ENCODE results near the gene RIN3. TPM values are rescaled to one million over a fixed set of nuclear protein-coding genes. Genes with fewer than 3 reads are reported as not detected.
"Not testable (repeated sequence)": the region's sequence is repeated elsewhere in the genome, so short reads cannot be mapped to it uniquely, and the experiment has no call there.

The RIN3 gene
- total and polyA plus RNA-seq, 8 donors = 13.8 to 54.8 (median 18.0) TPM

GRCh38 chr14:92637864-92638263 lies 124.3 kb downstream of the RIN3 start:
- TF ChIP-seq, protein P1, sequence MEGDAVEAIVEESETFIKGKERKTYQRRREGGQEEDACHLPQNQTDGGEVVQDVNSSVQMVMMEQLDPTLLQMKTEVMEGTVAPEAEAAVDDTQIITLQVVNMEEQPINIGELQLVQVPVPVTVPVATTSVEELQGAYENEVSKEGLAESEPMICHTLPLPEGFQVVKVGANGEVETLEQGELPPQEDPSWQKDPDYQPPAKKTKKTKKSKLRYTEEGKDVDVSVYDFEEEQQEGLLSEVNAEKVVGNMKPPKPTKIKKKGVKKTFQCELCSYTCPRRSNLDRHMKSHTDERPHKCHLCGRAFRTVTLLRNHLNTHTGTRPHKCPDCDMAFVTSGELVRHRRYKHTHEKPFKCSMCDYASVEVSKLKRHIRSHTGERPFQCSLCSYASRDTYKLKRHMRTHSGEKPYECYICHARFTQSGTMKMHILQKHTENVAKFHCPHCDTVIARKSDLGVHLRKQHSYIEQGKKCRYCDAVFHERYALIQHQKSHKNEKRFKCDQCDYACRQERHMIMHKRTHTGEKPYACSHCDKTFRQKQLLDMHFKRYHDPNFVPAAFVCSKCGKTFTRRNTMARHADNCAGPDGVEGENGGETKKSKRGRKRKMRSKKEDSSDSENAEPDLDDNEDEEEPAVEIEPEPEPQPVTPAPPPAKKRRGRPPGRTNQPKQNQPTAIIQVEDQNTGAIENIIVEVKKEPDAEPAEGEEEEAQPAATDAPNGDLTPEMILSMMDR (IDR thresholded peaks at IDR 0.05) = no peak
- intact Hi-C loops (cut with DNase I) = no loop called here
- Histone ChIP-seq H3K4me1 (peaks cover 0 to 21% of the 10 kb centered on the region in 2 donors), H3K36me3 (peaks cover 0 to 29% of the 10 kb centered on the region in 2 donors), H3K4me3 (no peak overlapping the region), H3K27ac (no peak overlapping the region), H3K9me3 (no peaks in the 10 kb centered on the region), H3K27me3 (no peaks in the 10 kb centered on the region)
- ATAC-seq (no peak), DNase-seq (no peak)

DNA sequence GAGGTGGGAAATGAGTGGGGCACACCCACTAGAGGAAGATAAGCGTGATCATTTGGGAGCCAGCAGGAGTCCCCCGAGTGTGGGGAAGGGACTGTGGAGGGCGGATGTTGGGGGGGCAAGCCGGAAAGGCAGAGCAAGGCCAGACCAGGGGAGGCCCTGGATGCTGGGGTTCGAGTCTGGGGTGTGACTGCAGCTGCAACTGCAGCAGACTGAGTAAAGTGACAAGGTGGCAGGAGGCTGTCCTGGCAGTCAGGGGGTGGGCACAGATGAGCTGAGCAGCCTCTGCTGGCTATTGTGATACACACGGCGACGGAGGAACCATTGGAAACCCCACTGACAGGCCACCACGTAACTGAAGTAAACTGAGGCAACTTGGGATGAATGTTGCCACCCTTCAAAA lies 124.7 kb downstream of the RIN3 start:
- no peak overlapping the region for H3K4me3 ChIP-seq
- no peaks in the 10 kb centered on the region for H3K9me3 ChIP-seq
- TF ChIP-seq, protein P1 (IDR thresholded peaks at IDR 0.05) = no peak
- no peaks in the 10 kb centered on the region for H3K27me3 ChIP-seq
- H3K36me3 ChIP-seq = peaks cover 0 to 31% of the 10 kb centered on the region in 2 donors
- H3K4me1 ChIP-seq = peaks cover 0 to 17% of the 10 kb centered on the region in 2 donors
- ATAC-seq (no peak), DNase-seq (no peak)
- no peak overlapping the region for H3K27ac ChIP-seq
- intact Hi-C loops (cut with DNase I) = no loop called here

GRCh38 chr14:92638904-92639303 lies 125.3 kb downstream of the RIN3 start:
- ATAC-seq (no peak), DNase-seq (no peak)
- Histone ChIP-seq H3K36me3 (peaks cover 0 to 36% of the 10 kb centered on the region in 2 donors), H3K27ac (no peak overlapping the region), H3K4me1 (peaks cover 0 to 11% of the 10 kb centered on the region in 2 donors), H3K4me3 (no peak overlapping the region), H3K9me3 (no peaks in the 10 kb centered on the region), H3K27me3 (no peaks in the 10 kb centered on the region)
- intact Hi-C loops (cut with DNase I) = no loop called here
- TF ChIP-seq, protein P1 (IDR thresholded peaks at IDR 0.05) = no peak

GRCh38 chr14:92639472-92640117 lies 126.0 kb downstream of the RIN3 start:
- not testable (repeated sequence) for DNase-seq

DNA sequence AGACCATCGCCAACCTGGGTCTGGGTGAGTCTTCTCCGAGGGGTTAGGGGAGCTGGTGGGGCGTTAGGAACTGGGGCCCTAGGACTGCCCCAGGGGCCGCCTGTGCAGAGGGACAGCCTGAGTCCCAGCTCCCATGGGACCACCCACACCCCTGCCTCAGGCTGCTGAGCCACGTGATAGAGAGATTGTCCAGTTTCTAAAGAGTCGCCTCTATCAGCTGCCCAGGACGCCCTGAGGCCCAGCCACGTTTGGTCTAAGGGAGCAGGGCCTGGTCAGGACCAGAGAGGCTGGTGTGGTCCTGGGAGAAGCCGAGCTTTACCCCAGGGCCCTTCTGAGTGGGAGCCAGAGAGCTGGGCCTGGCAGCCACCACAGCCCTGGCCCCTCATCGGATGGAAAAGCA lies 127.7 kb downstream of the RIN3 start:
- Histone ChIP-seq H3K9me3 (peaks cover 0 to 4% of the 10 kb centered on the region in 2 donors), H3K4me3 (no peak overlapping the region), H3K4me1 (peaks cover 2 to 22% of the 10 kb centered on the region in 2 donors), H3K27ac (no peak overlapping the region), H3K27me3 (no peaks in the 10 kb centered on the region), H3K36me3 (peaks cover 0 to 50% of the 10 kb centered on the region in 2 donors)
- intact Hi-C loops (cut with DNase I) = no loop called here
- no peak for DNase-seq
- ATAC-seq = no peak
- TF ChIP-seq, protein P1 (IDR thresholded peaks at IDR 0.05) = no peak

More at GRCh38 chr14:92639472-92640117, 126.0 kb downstream of the RIN3 start:
- H3K27me3 ChIP-seq; H3K27ac ChIP-seq; ATAC-seq; H3K9me3 ChIP-seq; intact Hi-C loops (cut with DNase I); H3K4me3 ChIP-seq: not testable (repeated sequence)
- peaks cover 0 to 11% of the 10 kb centered on the region in 2 donors for H3K4me1 ChIP-seq
- peaks cover 0 to 43% of the 10 kb centered on the region in 2 donors for H3K36me3 ChIP-seq
